GM19351 (cell line): ENCODE results near the gene TACO1.

ENCODE experiments used
- ATAC-seq: cut with Tn5 transposase; IDR thresholded peaks from one replicate; pipeline ENCODE4 v1.9.1; 2021; ENCODE audit warnings: mild to moderate bottlenecking, moderate library complexity; ENCODE audit not compliant: unreplicated experiment

Gene TACO1

DNA sequence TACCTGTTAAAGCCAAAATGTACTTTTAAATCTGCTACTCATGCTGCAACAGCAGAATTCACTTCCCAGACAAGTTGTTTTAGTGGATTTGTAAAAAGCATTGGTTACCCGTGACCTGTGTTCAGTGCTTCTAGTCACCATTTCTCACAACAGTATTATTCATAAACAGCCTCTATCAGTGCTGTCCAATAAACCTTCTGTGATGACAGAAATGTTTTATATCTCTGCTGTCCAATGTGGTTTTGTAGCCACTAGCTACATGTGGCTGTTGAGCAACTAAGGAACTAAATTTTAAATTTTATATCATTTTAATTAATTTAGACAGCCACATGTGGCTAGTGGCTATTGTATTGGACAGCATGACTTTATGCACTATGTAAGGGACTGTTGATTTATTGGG, 34.1 kb downstream of the TACO1 start:
- no peak for ATAC-seq

DNA sequence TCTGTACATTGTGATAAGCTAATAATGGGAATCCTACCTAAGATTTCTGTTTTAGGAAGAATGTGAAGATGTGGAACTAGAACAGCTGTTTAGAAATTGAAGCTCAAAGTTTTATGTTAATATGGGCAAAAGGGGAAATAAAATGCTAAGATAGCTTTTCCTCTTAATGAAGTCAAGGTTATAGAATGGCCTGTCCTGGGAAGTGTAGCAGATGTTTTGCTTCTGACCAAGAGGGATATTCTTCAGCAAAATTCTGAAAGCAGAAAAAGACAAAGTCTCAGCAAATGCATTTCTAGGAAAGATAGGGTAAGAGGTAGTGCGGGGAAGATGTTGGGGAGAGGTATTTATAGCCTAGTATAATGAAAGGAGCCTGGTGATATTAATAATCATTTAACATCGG, 34.6 kb downstream of the TACO1 start:
- ATAC-seq = no peak

DNA sequence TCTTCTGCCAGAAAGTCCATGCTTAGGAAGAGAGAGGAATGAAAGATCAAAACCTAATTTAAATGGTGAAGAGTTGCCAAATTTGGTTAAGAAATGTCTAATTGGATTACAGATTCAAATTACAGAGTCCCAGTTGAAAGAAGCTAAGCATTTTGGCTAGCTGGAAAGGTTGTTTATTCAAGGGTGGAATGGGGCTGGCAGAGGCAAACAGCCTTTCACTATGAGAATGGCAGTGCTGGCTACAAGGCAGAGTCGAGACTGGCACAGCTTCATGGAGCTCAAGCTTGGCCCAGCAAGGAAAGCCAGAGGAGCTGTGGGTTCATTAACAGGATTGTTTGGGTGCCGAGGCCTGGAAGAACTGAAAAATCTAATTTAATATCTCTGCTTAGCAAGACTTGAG, 35.1 kb downstream of the TACO1 start:
- ATAC-seq = no peak

DNA sequence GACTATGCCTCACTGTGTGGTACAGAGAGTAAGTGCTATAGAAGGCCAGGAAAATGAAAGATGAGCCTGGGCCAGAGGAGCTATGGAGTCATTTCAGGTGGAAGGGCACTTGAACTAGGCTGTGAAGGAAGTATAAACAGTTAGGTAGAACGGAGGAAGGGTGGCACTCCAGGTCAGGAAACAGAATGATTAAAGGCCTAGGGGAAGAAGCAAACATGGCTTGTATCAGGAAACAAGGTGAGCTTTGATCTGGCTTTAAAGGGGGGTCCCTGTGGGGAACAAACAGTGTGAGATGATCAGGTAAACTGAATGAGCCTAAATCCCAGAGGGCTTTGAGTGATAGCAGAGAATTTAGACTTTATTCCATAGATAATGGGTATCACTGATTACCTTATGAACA, 38.4 kb downstream of the TACO1 start:
- no peak for ATAC-seq

DNA sequence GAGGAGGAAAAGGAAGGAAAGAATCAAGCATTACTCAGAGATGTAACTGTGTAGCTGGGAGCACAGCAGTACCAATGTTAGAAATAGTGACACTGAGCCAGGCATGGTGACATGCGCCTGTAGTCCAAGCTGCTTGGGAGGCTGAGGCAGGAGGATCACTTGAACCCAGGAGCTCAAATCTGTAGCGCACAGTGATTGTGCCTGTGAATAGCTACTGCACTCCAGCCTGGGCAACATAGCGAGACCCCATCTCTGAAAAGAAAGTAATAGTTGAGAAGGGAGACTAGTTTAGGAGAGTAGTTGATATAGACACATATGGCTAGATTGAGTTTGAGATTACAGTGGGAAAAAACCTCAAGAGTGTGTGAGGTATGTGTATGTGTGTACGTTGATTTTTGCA, 39.3 kb downstream of the TACO1 start:
- ATAC-seq = no peak

DNA sequence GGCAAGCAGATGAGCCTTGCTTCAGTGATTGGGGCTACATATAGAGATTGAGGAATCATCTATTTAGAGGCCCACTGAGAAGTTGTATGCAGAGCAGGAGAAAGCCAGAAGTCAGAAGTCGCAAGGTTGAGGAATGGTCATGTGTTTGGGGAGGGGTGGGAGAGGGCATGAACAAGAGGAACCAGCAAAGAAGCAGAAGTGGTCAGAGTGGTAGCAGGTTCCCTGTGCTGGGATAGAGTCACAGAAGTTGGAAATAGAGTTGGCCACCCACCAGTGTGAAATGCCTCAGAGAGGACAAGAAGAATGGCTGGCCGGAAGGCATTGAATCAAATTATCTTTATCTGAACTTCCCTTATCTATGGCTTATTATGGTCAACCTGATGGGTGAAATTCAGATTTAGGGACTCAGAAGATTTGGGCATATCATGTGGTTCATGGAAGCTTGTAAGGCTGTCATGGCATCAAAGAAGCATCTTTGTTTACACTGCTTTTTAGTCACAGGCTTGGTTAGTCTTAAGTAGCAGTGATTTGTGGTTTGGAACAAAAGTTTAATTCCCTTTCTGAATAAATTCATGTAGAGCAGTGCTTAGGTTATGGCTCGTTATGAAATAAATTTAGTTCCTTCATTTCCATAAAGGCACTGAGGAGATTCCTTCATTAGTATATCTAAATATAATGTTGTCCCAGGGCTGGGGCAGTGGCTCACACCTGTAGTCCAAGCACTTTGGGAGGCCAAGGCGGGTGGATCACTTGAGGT, 41.2 kb downstream of the TACO1 start:
- ATAC-seq = no peak

DNA sequence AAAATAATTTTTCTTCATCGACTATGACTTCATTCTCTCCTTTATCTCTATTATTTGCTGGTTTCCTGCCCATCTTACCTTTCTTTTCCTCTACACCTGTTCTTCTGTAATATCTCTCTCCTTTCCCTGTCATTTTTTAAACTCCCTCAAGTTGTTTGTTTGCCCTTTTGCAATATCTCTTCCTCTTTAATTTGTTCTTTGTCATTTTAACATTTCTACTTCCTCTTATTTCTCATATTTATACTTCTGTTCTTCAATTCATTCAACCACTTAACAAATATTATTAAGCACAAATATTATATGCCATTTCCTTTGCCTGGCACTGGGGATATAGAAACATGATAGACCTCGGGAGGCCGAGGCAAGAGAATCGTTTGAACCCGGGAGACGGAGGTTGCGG, 44.2 kb downstream of the TACO1 start:
- ATAC-seq = no peak

DNA sequence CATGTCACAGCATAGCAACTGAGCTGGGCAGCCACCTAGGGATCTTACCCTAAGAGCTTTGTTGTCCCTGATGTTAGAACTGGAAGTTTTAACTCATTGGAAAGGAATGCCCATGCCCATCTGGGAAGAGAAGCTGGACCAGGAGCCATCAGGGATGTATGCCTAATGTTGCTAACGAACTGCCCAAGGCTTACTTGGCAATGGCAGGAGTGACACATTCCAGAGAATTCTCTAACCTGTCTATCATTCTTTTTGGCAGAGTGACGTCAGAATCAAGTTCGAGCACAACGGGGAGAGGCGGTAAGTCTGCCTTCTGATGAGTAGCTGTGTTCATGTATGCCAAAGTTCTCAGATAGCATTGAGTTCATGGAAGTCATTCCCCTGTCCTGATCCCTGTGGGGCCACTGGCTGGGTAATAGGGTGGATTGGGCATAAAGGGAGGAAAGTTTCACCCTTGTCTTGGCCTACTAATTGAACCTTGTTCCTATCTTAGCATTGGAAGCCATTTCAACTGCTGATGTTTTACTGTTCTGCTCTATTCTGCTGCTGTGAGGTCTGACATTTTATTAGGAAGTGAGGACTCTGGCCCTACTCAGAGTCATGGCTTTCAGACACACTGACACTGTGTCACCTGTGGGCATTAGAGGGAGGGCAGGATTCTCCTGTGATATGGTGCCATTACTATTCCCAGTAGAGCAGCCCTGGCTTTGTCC, 45.2 kb downstream of the TACO1 start:
- ATAC-seq = peak; percentile 66

DNA sequence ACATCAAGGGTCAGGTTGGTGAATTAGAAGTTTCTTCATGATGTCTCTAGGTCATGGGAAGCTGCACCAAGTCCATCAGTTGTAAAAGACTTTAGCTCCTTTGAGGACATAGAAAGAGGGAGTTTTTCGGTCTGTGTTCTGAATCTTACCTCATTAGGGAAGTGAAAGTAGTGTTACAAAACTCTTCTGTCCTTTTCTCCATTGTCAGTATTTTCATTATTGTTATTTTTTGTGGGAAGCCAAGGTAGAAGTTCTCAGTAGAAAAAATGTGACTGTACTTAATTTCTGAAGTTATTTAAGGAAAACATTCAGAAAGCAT, 45.8 kb downstream of the TACO1 start:
- ATAC-seq = peak; percentile 83

DNA sequence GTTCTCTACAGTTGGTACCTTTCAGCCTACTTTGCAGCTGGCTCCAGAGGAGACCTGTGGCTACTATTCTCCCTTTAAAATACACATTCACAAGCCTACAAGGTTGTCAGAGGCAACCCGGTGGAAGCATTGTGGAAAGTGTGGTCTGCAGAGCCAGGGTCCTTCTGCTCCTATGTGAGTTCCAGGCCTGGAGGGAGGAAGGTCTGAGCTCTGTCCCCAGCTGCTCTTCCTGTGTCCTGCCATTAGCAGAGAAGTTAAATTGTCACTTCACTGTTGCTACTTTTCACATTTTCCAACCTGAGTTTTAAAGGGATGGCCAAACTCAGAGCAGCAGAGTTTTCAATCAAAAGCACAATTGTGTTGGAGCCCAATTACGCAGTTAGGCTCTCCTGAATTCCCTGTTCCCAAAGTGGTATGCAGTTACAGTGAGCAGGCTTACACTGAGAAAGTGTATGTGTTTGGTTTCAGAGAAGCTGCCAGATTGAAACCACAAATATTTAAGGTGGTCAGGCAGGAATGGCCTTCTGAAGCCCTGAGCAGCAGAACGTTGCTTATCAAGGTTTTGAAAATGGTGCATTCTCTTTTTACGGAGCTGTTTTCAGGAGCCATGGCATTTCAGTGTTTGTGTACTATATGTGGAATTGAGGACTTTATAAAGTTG, 46.5 kb downstream of the TACO1 start:
- no peak for ATAC-seq

DNA sequence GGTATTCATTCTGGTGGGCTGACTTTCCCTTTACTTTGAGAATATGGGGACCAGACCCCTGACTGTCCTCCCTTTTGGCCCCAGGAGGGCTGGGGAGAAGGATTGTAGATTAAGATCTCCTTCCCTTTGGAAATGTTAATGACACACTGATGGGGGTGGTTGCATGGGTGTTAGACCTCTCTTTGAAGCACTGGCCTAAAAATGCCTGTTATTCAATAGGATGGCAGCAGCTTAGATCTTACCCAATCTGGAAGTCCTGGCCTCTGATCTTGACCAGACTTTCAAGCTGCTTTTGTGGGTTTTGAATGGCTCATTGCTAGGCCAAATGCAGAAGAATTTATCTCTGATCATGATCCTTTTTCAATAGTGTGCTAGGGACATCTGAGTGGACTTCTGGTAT, 47.2 kb downstream of the TACO1 start:
- no peak for ATAC-seq

DNA sequence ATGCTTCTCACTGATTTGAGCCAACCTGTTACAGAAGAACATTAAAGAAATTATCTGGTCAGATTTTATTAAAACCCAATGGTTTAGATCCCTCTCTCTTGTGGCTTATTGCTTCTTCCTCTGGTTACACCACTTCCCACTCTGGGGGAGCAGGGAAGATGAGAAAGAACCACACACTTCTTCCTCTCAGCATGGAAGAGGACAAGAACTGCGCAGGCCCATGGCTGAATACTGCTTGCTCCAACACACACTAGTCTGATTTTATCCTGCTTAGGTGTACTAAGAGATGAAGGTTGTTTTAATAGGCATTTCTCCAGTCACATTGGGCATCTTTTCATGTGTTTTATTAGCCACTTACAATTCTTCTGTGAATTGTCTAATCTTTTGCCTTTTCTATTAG, 49.1 kb downstream of the TACO1 start:
- no peak for ATAC-seq

DNA sequence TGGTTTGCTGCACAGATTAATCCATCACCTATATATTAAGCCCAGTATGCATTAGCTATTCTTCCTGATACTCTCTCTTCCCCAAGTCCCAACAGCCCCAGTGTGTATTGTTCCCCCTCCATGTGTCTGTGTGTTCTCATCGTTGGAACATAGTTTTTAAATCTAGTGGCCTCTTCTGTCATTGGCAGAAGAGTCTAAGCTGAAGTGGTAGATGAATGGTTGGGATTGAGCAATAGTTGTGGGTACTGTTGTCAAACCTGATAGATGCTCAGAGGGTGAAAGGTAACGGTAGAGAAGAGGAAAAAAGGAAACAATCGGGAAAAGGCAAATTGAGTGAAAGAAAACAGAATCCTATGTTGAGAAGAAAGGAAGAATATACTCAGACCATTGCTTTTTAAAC, 51.4 kb downstream of the TACO1 start:
- ATAC-seq = no peak

DNA sequence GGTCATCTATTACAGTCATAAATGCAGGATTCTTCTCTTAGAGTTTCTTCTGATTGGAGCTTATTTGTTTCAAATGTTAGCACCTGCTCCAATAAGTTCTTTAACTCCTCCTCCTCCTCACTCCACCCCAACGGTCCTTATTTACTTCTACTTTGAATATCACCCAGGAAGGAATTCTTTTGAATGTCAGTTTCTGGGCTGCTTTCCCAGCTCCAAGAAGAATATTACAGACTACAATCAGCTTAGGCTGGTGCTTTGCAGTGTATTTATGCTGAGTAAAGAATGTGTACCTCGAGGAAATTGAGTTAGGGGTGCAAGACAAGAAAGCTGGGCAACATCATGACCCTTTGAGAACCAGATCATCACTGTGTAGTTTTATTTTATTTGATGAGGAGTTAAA, 52.4 kb downstream of the TACO1 start:
- ATAC-seq = no peak

DNA sequence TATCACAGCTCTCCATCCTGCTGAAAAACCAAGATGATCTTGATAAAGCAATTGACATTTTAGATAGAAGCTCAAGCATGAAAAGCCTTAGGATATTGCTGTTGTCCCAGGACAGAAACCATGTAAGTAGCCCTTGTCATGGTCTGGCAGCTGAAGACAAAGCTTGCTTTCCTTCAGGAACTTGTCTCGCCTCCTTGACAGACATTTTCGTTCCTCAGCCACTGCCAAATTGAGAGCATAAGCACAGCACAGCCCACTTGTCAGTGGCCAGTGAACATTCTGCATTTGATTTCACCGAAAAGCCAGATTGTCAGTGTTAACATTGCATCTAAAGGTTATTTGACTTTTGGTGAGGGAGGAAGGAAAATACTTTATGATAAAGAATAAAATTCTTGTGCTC, 57.1 kb downstream of the TACO1 start:
- ATAC-seq = no peak
